GM12892 (cell line): ENCODE results near the gene TIMM50.

Experiments used
- POLR2A ChIP-seq: IDR thresholded peaks from 2 replicates; pipeline ENCODE4 v1.6.1; 2011; ENCODE audit warnings: low read depth, low read length, control low read depth
- POLR2AphosphoS5 ChIP-seq: IDR thresholded peaks from 2 replicates; pipeline ENCODE4 v1.6.1; 2011; ENCODE audit warnings: low read depth, low read length, control low read depth
- TAF1 ChIP-seq: IDR thresholded peaks from 2 replicates; pipeline ENCODE4 v1.6.1; 2011; ENCODE audit warnings: low read depth, mild to moderate bottlenecking, control low read depth, low read length, borderline replicate concordance

- TF ChIP-seq POLR2AphosphoS5 (no peak), TAF1 (no peak), POLR2A (no peak)
These were observed 18.4 kb downstream of the TIMM50 start, which contains the start of gene DLL3 for GRCh38 chr19:39498798-39499642.
